Muscle layer of duodenum (tissue), 2 donors: Measurements from ENCODE around the gene SIX3.

ENCODE experiments used
- H3K27ac ChIP-seq: one replicate; pipeline ENCODE4 v1.7.0; 2013; ENCODE audit warnings: mild to moderate bottlenecking, low read length
- H3K27me3 ChIP-seq: one replicate; pipeline ENCODE4 v1.7.0; 2013; ENCODE audit warnings: low read depth, mild to moderate bottlenecking, control low read depth, low read length
- H3K36me3 ChIP-seq, 2 donors: one replicate each; pipeline ENCODE4 v1.7.0; 2013; ENCODE audit warnings: low read length in 2 of 2, control low read depth in 1 of 2, mild to moderate bottlenecking in 1 of 2; ENCODE audit not compliant: insufficient read depth in 2 of 2, control insufficient read depth in 1 of 2
- H3K4me1 ChIP-seq, 2 donors: one replicate each; pipeline ENCODE4 v1.7.0; 2013; ENCODE audit warnings: low read length in 2 of 2, mild to moderate bottlenecking in 2 of 2, control low read depth in 1 of 2, moderate library complexity in 1 of 2; ENCODE audit not compliant: insufficient read depth in 2 of 2, control insufficient read depth in 1 of 2
- H3K4me3 ChIP-seq, 2 donors: one replicate each; pipeline ENCODE4 v1.7.0; 2013; ENCODE audit warnings: low read length in 2 of 2, low read depth in 1 of 2, mild to moderate bottlenecking in 1 of 2
- H3K9me3 ChIP-seq, 2 donors: one replicate each; pipeline ENCODE4 v1.7.0; 2013; ENCODE audit warnings: low read length in 2 of 2, control low read depth in 1 of 2, mild to moderate bottlenecking in 1 of 2; ENCODE audit not compliant: control insufficient read depth in 1 of 2
- donor health status: healthy.

The SIX3 gene

GRCh38 chr2:44941551-44942234, at the start of gene SIX3:
TSS of gene SIX3 (plus strand) at chr2:44941702. CDS start at chr2:44942105, 403 bp downstream.
- H3K36me3 ChIP-seq = no peaks in the 10 kb centered on the region
- peak within 1 kb of the TSS; percentile 61 to 62 for H3K4me3 ChIP-seq
- peaks cover 3 to 62% of the 10 kb centered on the region in 2 donors for H3K4me1 ChIP-seq
- no peak within 1 kb of the TSS for H3K27ac ChIP-seq
- no peaks in the 10 kb centered on the region for H3K9me3 ChIP-seq
- peaks cover 76% of the 10 kb centered on the region for H3K27me3 ChIP-seq

- Histone ChIP-seq H3K9me3 (no peaks in the 10 kb centered on the region), H3K27me3 (no peaks in the 10 kb centered on the region), H3K27ac (no peak overlapping the region), H3K4me3 (no peak overlapping the region), H3K4me1 (no peaks in the 10 kb centered on the region), H3K36me3 (no peaks in the 10 kb centered on the region)
These were observed 47.4 kb upstream of the SIX3 start for GRCh38 chr2:44894058-44894457.

- no peak overlapping the region for H3K4me3 ChIP-seq
- H3K27me3 ChIP-seq = peaks cover under 1% of the 10 kb centered on the region
- no peaks in the 10 kb centered on the region for H3K36me3 ChIP-seq
- no peaks in the 10 kb centered on the region for H3K9me3 ChIP-seq
- no peak overlapping the region for H3K27ac ChIP-seq
- H3K4me1 ChIP-seq = no peaks in the 10 kb centered on the region
These were observed 46.4 kb upstream of the SIX3 start for GRCh38 chr2:44895061-44895460.

- Histone ChIP-seq H3K4me3 (no peak overlapping the region), H3K9me3 (no peaks in the 10 kb centered on the region), H3K27ac (no peak overlapping the region), H3K36me3 (no peaks in the 10 kb centered on the region), H3K4me1 (no peaks in the 10 kb centered on the region), H3K27me3 (peaks cover 4% of the 10 kb centered on the region)
These were observed 44.1 kb upstream of the SIX3 start for GRCh38 chr2:44897406-44897805.

- H3K27me3 ChIP-seq = peaks cover 4% of the 10 kb centered on the region
- peaks cover 0 to 3% of the 10 kb centered on the region in 2 donors for H3K9me3 ChIP-seq
- no peak overlapping the region for H3K4me3 ChIP-seq
- no peaks in the 10 kb centered on the region for H3K4me1 ChIP-seq
- no peak overlapping the region for H3K27ac ChIP-seq
- no peaks in the 10 kb centered on the region for H3K36me3 ChIP-seq
These were observed 39.0 kb upstream of the SIX3 start for GRCh38 chr2:44902217-44903137.

GRCh38 chr2:44904578-44904977, 36.9 kb upstream of the SIX3 start:
- H3K4me3 ChIP-seq = no peak overlapping the region
- peaks cover 4% of the 10 kb centered on the region for H3K27me3 ChIP-seq
- H3K27ac ChIP-seq = no peak overlapping the region
- H3K4me1 ChIP-seq = no peaks in the 10 kb centered on the region
- peaks cover 0 to 3% of the 10 kb centered on the region in 2 donors for H3K9me3 ChIP-seq
- no peaks in the 10 kb centered on the region for H3K36me3 ChIP-seq

- H3K27ac ChIP-seq = no peak overlapping the region
- no peak overlapping the region for H3K4me3 ChIP-seq
- no peaks in the 10 kb centered on the region for H3K4me1 ChIP-seq
- peaks cover 0 to 16% of the 10 kb centered on the region in 2 donors for H3K9me3 ChIP-seq
- H3K27me3 ChIP-seq = no peaks in the 10 kb centered on the region
- no peaks in the 10 kb centered on the region for H3K36me3 ChIP-seq
These were observed 34.5 kb upstream of the SIX3 start for GRCh38 chr2:44906972-44907371.

GRCh38 chr2:44909831-44910230, 31.7 kb upstream of the SIX3 start:
- no peaks in the 10 kb centered on the region for H3K27me3 ChIP-seq
- no peak overlapping the region for H3K4me3 ChIP-seq
- H3K9me3 ChIP-seq = peaks cover 0 to 16% of the 10 kb centered on the region in 2 donors

GRCh38 chr2:44912660-44913059, 28.8 kb upstream of the SIX3 start:
- Histone ChIP-seq H3K4me3 (no peak overlapping the region), H3K36me3 (no peaks in the 10 kb centered on the region), H3K27ac (no peak overlapping the region), H3K9me3 (peaks cover 0 to 14% of the 10 kb centered on the region in 2 donors), H3K27me3 (no peaks in the 10 kb centered on the region), H3K4me1 (no peaks in the 10 kb centered on the region)

More at GRCh38 chr2:44909831-44910230, 31.7 kb upstream of the SIX3 start:
- H3K4me1 ChIP-seq = no peaks in the 10 kb centered on the region
- H3K27ac ChIP-seq = no peak overlapping the region
- no peaks in the 10 kb centered on the region for H3K36me3 ChIP-seq

- Histone ChIP-seq H3K27ac (no peak overlapping the region), H3K36me3 (no peaks in the 10 kb centered on the region), H3K9me3 (peaks cover 0 to 2% of the 10 kb centered on the region in 2 donors), H3K27me3 (no peaks in the 10 kb centered on the region), H3K4me3 (no peak overlapping the region), H3K4me1 (no peaks in the 10 kb centered on the region)
These were observed 25.2 kb upstream of the SIX3 start for GRCh38 chr2:44916291-44916690.

GRCh38 chr2:44918095-44918775, 23.3 kb upstream of the SIX3 start:
- Histone ChIP-seq H3K9me3 (no peaks in the 10 kb centered on the region), H3K27me3 (no peaks in the 10 kb centered on the region), H3K4me3 (no peak overlapping the region), H3K36me3 (no peaks in the 10 kb centered on the region), H3K4me1 (no peaks in the 10 kb centered on the region), H3K27ac (no peak overlapping the region)
